Measurements from ENCODE around the gene CTF1. TPM values are rescaled to one million over a fixed set of nuclear protein-coding genes. Genes with fewer than 3 reads are reported as not detected.
"Not testable (repeated sequence)": the region's sequence is repeated elsewhere in the genome, so short reads cannot be mapped to it uniquely, and the experiment has no call there.

CTF1 gene
- 1 to 10 TPM; 1.9 to 9.2 (median 5.8) TPM for polyA plus RNA-seq

GRCh38 chr16:30896261-30896888 is at the start of gene CTF1:
Gene CTF1, plus strand, starts transcription at chr16:30896614. Its CDS starts 30 bp downstream, at chr16:30896644.
- H3K27ac ChIP-seq (ENCODE audit: low read depth, low read length) = peak within 1 kb of the TSS; percentile 90
- WGBS, 3 donors = 10 to 12% (median 12%) methylated on average over 26 to 31 of the region's 31 CpGs

- 88 to 94% (median 91%) methylated on average over 4 of the region's 4 CpGs for WGBS, 3 donors
- H3K27ac ChIP-seq (ENCODE audit: low read depth, low read length) = no peak overlapping the region
Measured at GRCh38 chr16:30846649-30847402, 49.6 kb upstream of the CTF1 start.

- WGBS, 3 donors = 50 to 79% (median 62%) methylated on average over 1 of the region's 1 CpG
- H3K27ac ChIP-seq (ENCODE audit: low read depth, low read length) = no peak overlapping the region
Measured at GRCh38 chr16:30850246-30850645, 46.2 kb upstream of the CTF1 start.

GRCh38 chr16:30853758-30854157 is 42.7 kb upstream of the CTF1 start:
- H3K27ac ChIP-seq (ENCODE audit: low read depth, low read length) = no peak overlapping the region
- 89 to 100% (median 96%) methylated on average over 2 of the region's 2 CpGs for WGBS, 3 donors

DNA sequence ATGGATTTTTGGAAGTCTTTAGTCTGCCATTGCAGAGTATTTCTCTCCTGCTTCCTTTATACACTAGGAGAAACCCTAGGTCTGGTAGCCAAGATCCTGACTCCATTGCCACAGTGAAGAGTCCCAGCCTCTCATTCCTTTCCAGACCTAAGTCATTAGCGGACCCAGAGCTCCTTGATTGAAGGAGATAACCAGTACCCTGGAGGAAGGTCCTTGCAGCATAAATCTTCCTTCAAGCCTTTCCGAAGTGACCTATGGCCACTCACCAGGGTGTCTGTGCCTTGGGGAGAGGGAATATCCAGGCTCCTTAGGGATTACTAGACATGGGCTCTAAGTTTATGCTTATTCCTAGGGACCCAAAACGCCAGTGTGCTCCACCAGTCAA is 38.3 kb upstream of the CTF1 start:
- 89 to 91% (median 91%) methylated on average over 3 of the region's 3 CpGs for WGBS, 3 donors

DNA sequence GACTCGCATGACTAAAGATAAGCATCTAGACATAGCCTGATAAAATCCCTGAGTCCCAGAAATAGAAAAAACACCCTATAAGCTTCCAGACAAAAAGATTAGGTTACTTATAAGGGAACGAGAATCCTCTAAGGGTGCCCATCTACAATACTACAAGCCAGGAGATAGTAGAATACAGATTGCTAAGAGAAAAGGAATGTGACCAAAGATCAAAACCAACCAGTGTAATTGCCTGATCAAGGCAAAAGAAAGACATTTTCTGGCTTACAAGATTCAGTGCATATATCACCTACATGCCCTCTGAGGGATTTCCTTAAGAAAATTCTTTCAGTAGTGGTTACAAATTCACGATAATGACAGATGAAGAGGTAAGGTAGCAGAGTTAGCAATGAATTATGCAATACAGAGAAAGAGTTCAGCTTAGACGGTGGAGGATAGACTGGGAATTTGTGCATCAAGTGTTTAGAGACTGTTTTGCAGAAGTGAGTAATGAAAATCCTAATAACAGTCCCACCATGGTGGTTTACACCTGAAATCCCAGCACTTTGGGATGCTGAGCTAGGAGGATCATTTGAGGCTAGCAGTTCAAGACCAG is 37.5 kb upstream of the CTF1 start:
- H3K27ac ChIP-seq (ENCODE audit: low read depth, low read length) = no peak overlapping the region
- 76 to 83% (median 81%) methylated on average over 4 of the region's 4 CpGs for WGBS, 3 donors

More for the DNA sequence above, 38.3 kb upstream of the CTF1 start:
- H3K27ac ChIP-seq (ENCODE audit: low read depth, low read length) = no peak overlapping the region

DNA sequence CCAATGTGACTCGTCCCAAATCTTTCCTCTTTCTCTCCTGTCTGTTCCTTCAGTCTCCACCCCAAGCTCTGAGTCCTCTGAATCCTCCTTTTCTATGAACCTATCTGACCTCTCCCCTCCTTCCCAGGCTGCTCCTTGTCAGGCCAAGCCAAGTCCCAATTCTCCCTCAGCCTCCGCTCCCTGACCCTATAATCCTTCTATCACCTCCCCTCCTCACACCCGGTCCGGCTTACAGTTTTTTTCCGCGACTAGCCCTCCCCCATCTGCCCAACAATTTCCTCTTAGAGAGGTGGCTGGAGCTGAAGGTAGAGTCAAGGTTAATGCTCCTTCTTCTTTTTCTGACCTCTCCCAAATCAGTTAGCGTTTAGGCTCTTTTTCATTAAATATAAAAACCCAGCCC is 35.7 kb upstream of the CTF1 start:
- not testable (repeated sequence) for H3K27ac ChIP-seq (ENCODE audit: low read depth, low read length)
- WGBS, 3 donors = 77 to 84% (median 80%) methylated on average over 7 of the region's 7 CpGs

GRCh38 chr16:30863178-30863577 is 33.2 kb upstream of the CTF1 start:
- not testable (repeated sequence) for H3K27ac ChIP-seq (ENCODE audit: low read depth, low read length)
- WGBS, 3 donors = 94 to 97% (median 95%) methylated on average over 3 of the region's 3 CpGs

DNA sequence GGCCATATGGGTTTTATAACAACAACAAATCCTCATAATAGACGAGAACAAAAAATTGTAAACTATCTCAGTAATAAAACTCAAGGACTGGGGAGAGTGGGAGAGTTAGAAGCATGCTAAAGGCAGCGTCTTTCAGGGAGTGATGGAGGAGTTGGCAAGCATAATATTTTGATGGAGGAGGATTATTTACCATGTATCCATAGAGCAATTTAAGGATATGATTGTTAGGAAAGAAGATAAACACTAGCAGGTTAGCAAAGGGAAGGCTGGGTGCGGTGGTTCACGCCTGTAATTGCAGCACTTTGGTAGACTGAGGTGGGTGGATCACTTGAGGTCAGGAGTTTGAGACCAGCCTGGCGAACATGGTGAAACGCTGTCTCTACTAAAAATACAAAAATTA is 30.4 kb upstream of the CTF1 start:
- WGBS, 3 donors = 74 to 86% (median 79%) methylated on average over 6 of the region's 6 CpGs

DNA sequence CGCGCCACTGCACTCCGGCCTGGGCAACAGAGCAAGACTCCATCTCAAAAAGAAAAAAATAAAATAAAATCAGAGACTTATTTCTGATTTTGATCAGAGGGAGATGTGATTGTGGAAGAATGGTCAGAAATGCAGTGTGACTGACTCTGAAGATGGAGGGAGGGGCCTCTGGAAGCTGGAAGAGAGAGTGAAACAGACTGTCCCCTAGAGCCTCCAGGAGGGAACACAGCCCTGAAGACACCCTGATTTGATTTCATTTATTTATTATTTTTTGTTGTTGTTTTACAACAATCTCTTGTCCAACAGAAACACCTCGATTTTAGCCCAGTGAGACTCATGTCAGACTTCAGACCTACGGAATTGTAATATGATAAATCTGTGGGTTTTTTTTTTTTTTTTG is 28.7 kb upstream of the CTF1 start:
- WGBS, 3 donors = 94 to 99% (median 96%) methylated on average over 5 of the region's 5 CpGs
- no peak overlapping the region for H3K27ac ChIP-seq (ENCODE audit: low read depth, low read length)

More for the DNA sequence above, 30.4 kb upstream of the CTF1 start:
- no peak overlapping the region for H3K27ac ChIP-seq (ENCODE audit: low read depth, low read length)

DNA sequence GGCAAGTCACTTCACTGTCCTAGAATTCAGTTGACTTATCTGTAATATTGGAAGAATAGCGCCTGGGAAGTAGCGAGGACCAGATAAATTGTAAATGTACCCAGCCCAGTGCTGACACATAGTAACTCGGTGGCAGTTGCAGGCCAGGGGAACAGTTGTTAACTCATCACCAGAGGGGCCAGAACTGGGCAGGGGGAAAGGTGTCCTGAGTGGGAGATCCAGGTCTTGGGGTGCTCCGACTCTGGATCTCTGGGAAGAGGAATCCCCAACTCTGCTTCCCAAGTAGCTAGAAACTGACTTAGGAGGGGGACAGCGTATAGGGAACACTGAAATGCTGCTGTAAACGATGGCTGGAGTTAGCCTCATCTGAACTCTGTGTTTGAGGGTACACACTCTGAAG is 25.5 kb upstream of the CTF1 start:
- 89 to 91% (median 89%) methylated on average over 6 of the region's 6 CpGs for WGBS, 3 donors
- H3K27ac ChIP-seq (ENCODE audit: low read depth, low read length) = no peak overlapping the region

DNA sequence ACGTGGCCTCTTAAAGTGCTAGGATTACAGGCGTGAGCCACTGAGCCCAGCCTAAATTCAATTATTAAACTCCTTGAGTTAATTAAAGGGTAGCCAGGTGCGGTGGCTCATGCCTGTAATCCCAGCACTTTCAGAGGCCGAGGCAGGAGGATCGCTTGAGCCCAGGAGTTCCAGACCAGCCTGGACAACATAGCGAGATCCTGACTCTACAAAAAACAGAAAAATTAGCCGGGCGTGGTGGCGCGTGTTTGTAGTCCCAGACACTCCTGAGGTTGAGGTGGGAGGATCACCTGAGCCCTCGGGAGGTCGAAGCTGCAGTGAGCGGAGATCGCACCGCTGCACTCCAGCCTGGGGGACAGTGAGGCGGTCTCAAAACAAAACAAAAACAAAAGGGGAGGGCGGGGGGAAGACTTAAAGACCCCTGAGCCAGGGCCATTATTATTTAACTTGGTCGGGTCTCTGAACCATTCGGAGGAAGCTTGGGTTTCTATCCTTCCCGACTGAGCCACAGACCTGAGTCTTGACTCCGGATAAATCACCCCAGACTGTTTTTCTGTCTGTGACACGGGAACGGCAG is 22.1 kb upstream of the CTF1 start:
- WGBS, 3 donors = 22 to 26% (median 22%) methylated on average over 23 of the region's 23 CpGs

DNA sequence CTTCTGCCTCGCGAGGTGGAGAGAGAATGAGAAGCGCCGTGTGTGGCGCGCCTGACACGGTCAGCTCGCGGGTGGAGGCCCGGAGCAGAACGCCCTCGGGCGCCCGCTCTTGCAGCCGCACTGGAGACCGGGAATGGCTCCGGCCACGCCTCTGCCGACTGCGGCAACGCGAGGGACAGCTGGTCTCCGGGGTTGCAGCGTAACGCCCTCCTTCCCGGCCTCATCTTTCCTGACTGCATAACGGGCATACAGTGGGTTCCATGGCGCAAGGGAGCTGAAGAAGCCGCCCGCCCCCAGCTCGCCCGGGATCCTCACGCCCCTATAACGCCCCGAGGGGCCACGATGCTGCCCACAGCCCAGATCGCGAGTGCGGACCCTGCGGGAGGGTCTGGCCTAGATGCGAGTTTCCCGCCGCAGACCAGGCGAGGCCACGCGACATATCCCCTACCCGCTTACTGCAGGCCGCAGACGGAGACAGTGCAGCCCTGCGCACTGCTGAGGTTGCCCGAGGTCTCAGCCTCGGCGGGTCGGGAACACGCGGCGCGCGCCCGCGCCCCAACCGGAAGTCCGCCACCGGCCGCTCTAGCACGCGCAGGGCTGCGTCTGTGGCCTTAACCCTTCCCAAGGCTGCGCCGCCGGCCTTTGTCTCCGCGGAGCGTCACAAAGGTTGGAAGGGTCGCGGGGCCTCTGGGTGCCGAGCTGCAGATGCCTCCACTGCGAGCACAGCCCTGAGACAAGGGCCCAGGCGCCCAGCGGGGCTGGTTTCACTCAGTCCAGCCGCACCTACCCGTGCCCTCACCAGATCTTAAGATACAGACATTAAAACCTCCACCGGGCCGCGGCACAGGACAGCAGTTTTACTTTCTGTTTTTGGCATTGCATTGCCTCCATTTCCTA is 21.3 kb upstream of the CTF1 start:
- 0% methylated on average over 63 to 85 of the region's 85 CpGs for WGBS, 3 donors

More for the DNA sequence above, 22.1 kb upstream of the CTF1 start:
- H3K27ac ChIP-seq (ENCODE audit: low read depth, low read length) = no peak overlapping the region

DNA sequence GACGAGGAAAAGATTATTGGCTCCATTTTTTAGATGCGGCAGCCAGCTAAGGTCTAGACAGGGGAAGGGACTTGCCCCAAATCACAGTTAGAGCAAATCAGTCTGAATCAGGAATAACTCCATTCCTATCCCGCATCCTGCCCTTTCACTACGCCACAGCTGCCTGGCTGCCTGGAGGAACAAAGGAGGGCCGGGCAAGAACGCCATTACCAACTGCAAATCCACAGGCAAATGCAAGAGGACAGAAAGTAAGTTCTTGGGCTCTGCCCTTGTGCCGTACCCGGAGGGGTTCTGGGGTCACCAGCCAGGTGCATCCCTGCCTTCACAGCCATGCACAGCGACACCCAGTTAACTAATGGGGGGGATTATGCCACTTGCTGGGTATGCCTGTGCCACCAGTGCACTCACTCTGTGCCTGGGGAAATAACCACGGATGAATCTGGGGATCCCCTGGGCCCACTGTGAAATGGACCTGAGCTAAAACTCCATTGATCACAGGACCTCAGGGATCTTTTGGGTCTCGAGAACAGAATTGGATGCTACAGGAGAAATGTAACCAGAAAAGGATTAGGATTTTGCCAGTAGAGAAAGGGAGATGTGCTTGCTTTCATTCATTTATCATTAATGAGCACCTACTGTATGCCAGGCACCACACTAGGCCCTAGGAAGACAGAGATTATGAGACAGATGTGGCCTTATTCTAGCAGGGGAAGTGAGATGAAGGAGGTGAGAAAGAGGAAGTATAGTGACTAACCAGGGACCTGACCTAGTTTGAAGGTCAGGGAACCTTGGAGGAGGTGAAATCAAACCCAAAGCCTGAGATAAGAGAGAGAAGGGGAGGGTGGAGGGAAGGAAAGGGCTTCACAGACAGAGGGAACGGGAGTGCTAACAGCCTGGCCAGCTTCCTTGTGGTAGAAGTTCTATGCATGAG is 20.3 kb upstream of the CTF1 start:
- WGBS, 3 donors = 11 to 12% (median 12%) methylated on average over 12 of the region's 12 CpGs
- H3K27ac ChIP-seq (ENCODE audit: low read depth, low read length) = no peak overlapping the region

More for the DNA sequence above, 21.3 kb upstream of the CTF1 start:
- H3K27ac ChIP-seq (ENCODE audit: low read depth, low read length) = peak overlapping the region; percentile 5

DNA sequence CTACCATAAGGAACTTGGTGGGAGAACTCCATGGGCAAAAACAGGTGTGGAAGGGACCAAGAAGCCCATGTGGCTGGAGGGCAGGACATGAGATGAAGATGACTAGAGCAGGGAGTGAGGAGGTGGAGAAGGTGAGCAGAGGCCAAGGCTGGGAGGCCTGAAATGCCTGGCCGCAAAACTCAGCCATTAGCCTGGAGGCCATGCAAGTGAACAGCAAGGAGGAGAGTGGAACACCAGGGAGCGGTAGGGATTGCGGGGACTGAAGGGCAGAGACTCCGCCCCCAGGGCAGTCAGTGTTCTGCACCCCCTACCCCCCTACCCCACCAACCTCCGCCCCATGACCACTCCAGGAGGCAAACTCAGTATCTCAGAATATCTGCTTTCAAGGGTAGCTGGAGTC is 19.5 kb upstream of the CTF1 start:
- 81 to 85% (median 82%) methylated on average over 5 of the region's 5 CpGs for WGBS, 3 donors
- no peak overlapping the region for H3K27ac ChIP-seq (ENCODE audit: low read depth, low read length)

GRCh38 chr16:30882429-30883310 is 13.7 kb upstream of the CTF1 start:
- 68 to 85% (median 73%) methylated on average over 4 of the region's 4 CpGs for WGBS, 3 donors
- no peak overlapping the region for H3K27ac ChIP-seq (ENCODE audit: low read depth, low read length)

All from adipose tissue (tissue), 3 donors.